GM12872 (cell line): ENCODE data around the gene KBTBD12.

ENCODE experiments used
- TF ChIP-seq, protein P1 (sequence below): IDR thresholded peaks from 3 replicates; pipeline ENCODE4 v1.5.1; 2011; ENCODE audit warnings: low read depth, mild to moderate bottlenecking, low read length, moderate library complexity; ENCODE audit not compliant: insufficient read depth

Gene KBTBD12

DNA sequence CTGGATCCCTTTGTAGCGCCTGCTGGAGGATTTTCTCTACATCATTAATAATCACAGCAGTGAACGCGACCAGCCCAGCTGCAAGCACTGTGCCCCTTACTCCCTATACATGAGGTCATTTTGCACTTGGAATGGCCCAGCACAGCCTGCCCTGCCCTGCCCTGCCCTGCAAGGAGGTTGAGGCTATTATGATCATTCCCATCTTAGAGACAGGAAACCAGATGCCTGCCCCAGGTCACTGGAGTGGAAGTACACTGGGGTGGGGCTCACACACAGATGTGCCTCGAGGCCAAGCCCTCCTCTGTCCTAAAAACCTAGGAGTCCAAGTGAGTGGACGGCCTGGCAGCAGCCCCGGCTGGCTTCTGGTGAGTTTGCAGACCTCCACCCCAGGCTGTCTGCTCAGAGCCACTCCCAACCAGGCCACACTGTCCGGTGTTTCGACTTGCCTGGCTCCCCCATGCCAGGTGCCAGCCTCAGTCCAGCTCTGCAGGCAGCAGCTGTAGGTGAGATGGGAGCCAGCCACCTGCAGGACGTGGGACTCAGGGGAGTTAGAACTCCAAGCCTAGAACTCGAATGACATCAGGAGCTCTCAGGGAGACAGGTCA is 106.8 kb downstream of the KBTBD12 start:
- TF ChIP-seq, protein P1, sequence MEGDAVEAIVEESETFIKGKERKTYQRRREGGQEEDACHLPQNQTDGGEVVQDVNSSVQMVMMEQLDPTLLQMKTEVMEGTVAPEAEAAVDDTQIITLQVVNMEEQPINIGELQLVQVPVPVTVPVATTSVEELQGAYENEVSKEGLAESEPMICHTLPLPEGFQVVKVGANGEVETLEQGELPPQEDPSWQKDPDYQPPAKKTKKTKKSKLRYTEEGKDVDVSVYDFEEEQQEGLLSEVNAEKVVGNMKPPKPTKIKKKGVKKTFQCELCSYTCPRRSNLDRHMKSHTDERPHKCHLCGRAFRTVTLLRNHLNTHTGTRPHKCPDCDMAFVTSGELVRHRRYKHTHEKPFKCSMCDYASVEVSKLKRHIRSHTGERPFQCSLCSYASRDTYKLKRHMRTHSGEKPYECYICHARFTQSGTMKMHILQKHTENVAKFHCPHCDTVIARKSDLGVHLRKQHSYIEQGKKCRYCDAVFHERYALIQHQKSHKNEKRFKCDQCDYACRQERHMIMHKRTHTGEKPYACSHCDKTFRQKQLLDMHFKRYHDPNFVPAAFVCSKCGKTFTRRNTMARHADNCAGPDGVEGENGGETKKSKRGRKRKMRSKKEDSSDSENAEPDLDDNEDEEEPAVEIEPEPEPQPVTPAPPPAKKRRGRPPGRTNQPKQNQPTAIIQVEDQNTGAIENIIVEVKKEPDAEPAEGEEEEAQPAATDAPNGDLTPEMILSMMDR, result no peak

DNA sequence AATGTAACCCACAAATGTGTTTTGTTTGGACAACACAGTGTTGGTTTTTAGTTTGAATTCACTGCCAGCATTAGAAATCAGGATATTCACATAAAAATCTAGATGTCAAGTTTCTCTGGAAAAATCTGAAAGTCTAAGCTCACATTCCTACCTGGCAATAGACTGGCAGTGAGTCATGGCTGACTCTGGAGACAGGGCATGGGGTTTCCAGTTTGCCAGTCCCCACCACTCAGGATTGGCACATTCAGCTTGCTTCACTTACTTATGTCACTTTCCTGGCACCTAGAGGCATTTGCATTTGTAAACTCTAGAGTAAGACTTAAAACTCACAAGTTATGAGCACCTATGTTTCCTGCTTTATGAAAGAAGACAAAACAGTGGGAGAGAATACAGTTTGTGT is 118.1 kb downstream of the KBTBD12 start:
- TF ChIP-seq, protein P1, result no peak

DNA sequence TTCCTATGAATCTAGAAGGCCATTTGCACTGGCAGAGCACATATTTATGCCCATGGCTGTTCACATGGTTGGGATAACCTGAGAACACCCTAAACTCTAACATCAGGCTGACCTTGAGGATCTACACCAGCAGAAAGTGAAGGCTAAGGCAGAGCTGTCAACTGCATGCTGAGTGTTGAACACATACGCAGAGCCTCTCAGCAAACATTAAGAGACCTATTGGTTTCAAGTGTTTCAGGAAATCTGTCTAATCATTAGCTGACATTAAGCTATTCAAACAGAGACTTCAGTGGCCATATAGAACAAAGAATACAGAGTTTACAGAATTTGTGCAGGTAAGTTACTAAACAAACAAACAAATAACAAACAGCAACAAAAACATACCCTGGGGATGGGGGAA is 121.1 kb downstream of the KBTBD12 start:
- TF ChIP-seq, protein P1, result no peak
